Glomerular endothelial cell (primary cell): ENCODE measurements around the gene TCERG1L. TPM values are rescaled to one million over a fixed set of nuclear protein-coding genes. Genes with fewer than 3 reads are reported as not detected.

Experiments
- DNase-seq: peaks from one replicate; pipeline ENCODE4 v3.0.0-alpha.2; 2011; ENCODE audit warnings: low read depth, low spot score; ENCODE audit errors: extremely low read depth
- total RNA-seq: library from RNA; depleted of rRNA; stranded (reverse); fragments of >200 nt; gene quantifications from 2 replicates; pipeline ENCODE4 v1.2.3, GENCODE V29; 2015

The TCERG1L gene
- total RNA-seq, 1 donor from 2014 or later = not detected

- DNase-seq = no peak
These were observed 256.1 kb downstream of the TCERG1L start for GRCh38 chr10:131055437-131055836.

GRCh38 chr10:131053192-131053591 is 258.3 kb downstream of the TCERG1L start:
- DNase-seq = no peak

DNA sequence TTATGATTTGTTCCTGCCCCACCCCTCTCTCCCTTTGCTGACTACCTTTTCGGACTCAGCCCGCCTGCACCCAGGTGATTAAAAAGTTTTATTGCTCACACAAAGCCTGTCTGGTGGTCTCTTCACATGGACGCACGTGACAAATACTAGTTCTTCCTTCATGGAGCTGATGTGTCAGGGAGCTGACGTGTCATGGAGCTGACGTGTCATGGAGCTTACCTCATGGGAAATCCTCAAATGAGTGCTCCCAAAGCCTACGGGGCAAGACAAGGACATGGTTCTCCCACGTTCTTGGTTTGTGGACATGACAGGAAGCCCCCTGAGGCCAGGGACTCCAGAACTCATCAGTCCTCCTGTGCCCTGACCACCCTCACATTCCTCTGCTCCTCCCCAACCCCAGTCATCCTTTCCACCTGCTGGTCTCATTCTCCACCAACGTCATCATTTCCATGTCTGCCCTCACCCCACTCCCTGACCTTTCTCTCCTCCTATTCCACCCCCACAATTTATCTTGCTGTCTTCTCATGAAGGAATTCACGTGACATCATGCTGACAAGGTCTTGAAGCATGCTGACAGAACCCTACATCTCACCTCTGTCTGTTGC is 261.3 kb downstream of the TCERG1L start:
- DNase-seq = no peak

GRCh38 chr10:131049016-131049415 is 262.5 kb downstream of the TCERG1L start:
- DNase-seq = no peak

GRCh38 chr10:131048606-131049005 is 262.9 kb downstream of the TCERG1L start:
- DNase-seq = no peak

DNA sequence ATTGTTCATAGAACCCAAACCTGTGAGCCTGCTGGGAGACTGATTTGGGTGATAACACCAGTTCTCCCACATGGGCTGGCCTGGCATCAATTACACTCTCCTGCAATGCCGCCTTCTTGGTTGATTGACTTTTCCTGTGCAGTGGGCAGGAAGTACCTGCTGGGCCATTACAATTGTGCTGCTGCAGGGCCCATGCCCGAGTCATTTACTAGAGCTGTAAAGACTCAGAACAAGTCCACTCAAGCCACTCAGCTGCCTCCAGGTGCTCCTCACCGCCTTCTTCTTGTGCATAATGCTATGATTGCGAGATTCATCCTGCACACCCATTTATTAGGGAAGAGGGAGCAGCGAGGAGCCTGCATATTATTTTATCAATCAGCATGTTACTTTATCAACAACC is 264.0 kb downstream of the TCERG1L start:
- no peak for DNase-seq

DNA sequence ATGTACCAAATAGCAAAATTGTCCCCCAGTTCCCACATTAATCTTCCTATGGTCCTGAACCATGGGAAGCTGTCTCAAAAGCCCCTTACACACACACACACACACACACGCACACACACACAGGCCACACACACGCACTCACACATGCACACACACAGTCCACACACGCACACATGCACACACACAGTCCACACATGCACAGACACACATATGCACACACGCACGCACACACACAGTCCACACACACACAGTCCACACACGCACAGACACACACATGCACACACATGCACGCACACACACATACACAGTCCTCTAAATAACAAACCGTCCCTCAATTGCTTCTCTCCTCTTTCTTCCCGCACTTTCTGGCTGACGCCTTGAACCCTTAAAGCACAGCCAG is 265.3 kb downstream of the TCERG1L start:
- no peak for DNase-seq

- DNase-seq = no peak
These were observed 267.0 kb downstream of the TCERG1L start for GRCh38 chr10:131044379-131045111.

DNA sequence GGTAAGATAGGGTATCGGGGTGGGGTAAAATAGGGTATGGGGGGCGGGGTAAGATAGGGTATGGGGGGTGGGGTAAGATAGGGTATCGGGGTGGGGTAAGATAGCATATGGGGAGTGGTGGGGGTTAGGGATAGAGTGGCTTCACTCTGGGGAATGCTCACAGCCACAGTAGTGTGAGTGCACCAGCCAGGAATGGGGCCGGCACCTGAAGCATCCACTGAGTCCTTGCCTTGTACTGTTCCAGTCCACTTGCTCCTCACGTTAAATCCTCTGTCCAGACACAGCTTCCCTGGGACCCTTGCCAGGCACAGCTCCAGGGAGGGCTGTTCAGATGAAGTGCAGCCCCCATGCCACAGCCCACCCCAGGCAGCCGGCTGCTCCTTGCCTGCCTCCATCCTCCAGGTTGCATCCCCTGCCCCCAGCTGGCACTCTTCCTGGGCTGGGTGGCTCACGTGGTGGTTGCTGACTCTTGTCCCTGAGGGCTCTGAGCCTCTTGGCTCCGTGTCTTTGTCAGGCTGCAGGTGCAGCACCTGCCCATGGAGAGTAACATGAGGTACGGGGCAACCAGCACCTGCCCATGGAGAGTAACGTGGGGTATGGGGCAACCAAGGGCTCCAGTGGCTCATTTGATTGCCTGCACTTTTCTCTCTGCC is 268.4 kb downstream of the TCERG1L start:
- no peak for DNase-seq
